Heart right ventricle (tissue), 16 donors: ENCODE measurements around the gene WDFY4. TPM values are rescaled to one million over a fixed set of nuclear protein-coding genes. Genes with fewer than 3 reads are reported as not detected.

ENCODE experiments used
- ATAC-seq, 8 donors: fragments of 200-7000 bp; cut with Tn5 transposase; one replicate each; pipeline ENCODE4 v1.9.1; 2020; ENCODE audit warnings: mild to moderate bottlenecking in 8 of 8, moderate library complexity in 8 of 8, moderate number of reproducible peaks in 1 of 8
- DNase-seq, 2 donors: peaks; one replicate each; pipeline ENCODE4 v3.0.0-alpha.2; 2020
- H3K27ac ChIP-seq, 10 donors: fragments of 200-600 bp; sonication (generic) in 2 of 10; one replicate each; pipeline versions ENCODE4 v1.5.0 to v1.8.0; 2020 to 2022; ENCODE audit warnings: mild to moderate bottlenecking in 3 of 10
- H3K27me3 ChIP-seq, 7 donors: fragments of 200-600 bp; one replicate each; pipeline ENCODE4 v1.8.0; 2021 to 2022; ENCODE audit warnings: mild to moderate bottlenecking in 2 of 7
- H3K36me3 ChIP-seq, 9 donors: fragments of 200-600 bp; sonication (generic) in 1 of 9; one replicate each; pipeline versions ENCODE4 v1.5.0 to v1.8.0; 2020 to 2022; ENCODE audit warnings: mild to moderate bottlenecking in 2 of 9
- H3K4me1 ChIP-seq, 9 donors: fragments of 200-600 bp; sonication (generic) in 1 of 9; one replicate each; pipeline versions ENCODE4 v1.5.0 to v1.8.0; 2020 to 2022; ENCODE audit warnings: mild to moderate bottlenecking in 4 of 9
- H3K4me3 ChIP-seq, 10 donors: fragments of 200-600 bp; sonication (generic) in 2 of 10; one replicate each; pipeline versions ENCODE4 v1.5.0 to v1.8.0; 2020 to 2022; ENCODE audit warnings: mild to moderate bottlenecking in 7 of 10, moderate library complexity in 2 of 10
- H3K9me3 ChIP-seq, 11 donors: fragments of 200-600 bp in 10 of 11; sonication (generic) in 2 of 11; one replicate each; pipeline versions ENCODE4 v1.5.0 to v1.8.0; 2013 to 2022; ENCODE audit warnings: mild to moderate bottlenecking in 2 of 11, control low read depth in 1 of 11, moderate library complexity in 1 of 11
- WGBS, 2 donors: extraction: QIAGEN DNeasy Blood & Tissue Kit; methylation state at CpG; one replicate each; pipeline ENCODE4 v1.1.7; 2013; ENCODE audit warnings: inconsistent platforms in 1 of 2; 5-methylcytosine and 5-hydroxymethylcytosine counted together
- intact Hi-C, 10 donors: fragments of 100-400 bp; cut with DNase I; formaldehyde crosslinking; loops; one replicate each; pipeline versions ENCODE4 v1.11.1 to v1.14.2; 2022
- polyA plus RNA-seq, 2 donors: library from polyadenylated mRNA; stranded (reverse); fragments of 200-250 nt; gene quantifications; one replicate each; pipeline ENCODE4 v1.2.3, GENCODE V29; 2013
- total RNA-seq, 10 donors: library from RNA; stranded (reverse); fragmentation: NEBNext Ultra II Directional in 3 of 10; extraction: Animal tissue kit (Norgen Biotek cat#: 25700) in 3 of 10; gene quantifications; one replicate each; pipeline versions ENCODE4 v1.2.1 to v1.2.4, GENCODE V29; 2021 to 2023
- TF ChIP-seq, protein P1 (sequence below), 9 donors: fragments of 200-600 bp; sonication (generic) in 2 of 9; IDR thresholded peaks; one replicate each; pipeline versions ENCODE4 v1.5.0 to v1.8.0; 2021 to 2022; ENCODE audit warnings: antibody characterized with exemption in 9 of 9, mild to moderate bottlenecking in 5 of 9, moderate library complexity in 1 of 9
- donor health status: Arrhythmogenic right ventricular cardiomyopathy.
- donor health status: ischemic (EF 13 %, LVEDD 7.1; RV severe dilation, severe dysfunction).
- donor health status: healthy with polysubstance abuse.
- donor health status: DM: no; HTN: yes; CAD: no.
- donor health status: DM: no; HTN: no; CAD: no.
- donor health status: ischemic (EF 25% LVEDD 6.9; RV normal size, moderate dysfunction).
- donor health status: ischemic (EF 25% LVEDD 5.7; RV mildly dilated, moderate dysfunction).
- donor health status: healthy.
- donor health status: DM: yes; HTN: yes; CAD: no.
- donor health status: Ischemic cardiomyopathy.
- donor health status: ischemic (EF 35%, LVEDD 5.7; RV mildly dilated, moderate dysfunction).
- donor health status: nonischemic (EF 11% LVEDD 7.7; RV severe dilation, severe dysfunction).
- donor health status: DM: yes; HTN: yes; CAD: no.
- donor health status: PGD.
- donor health status: ischemic (EF 29% LVEDD 5.4; RV normal size, mild dysfunction).
- donor health status: nonischemic (EF 23%, LVEDD 6.1; RV moderate dilation, normal function).

WDFY4 gene
- total and polyA plus RNA-seq, 12 donors = 0.59 to 7.4 (median 0.92) TPM

DNA sequence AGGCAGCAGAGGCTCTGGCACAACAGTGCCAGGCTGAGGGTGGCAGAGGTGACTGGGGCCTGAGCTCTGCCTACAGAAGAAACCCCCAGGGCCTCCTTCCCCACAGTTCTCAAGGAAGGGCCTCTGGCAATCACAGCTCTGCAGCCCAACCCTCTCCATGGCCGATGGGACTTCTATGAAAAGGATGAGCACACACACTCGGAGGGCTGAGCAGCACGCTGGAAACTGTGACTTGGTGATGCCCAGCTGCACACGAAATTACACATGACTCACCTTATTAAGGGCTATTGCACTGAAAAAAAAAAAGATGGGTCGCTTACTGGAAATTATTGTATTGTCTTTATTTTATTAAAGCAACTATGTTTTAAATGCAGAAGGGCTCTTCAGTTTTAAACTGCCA is 297.9 kb downstream of the WDFY4 start:
- Histone ChIP-seq H3K27me3 (no peaks in the 10 kb centered on the region), H3K27ac (no peak overlapping the region), H3K4me3 (no peak overlapping the region), H3K36me3 (peaks cover 0 to 6% (median 0%) of the 10 kb centered on the region in 9 donors), H3K9me3 (no peaks in the 10 kb centered on the region), H3K4me1 (peaks cover 0 to 8% (median 3%) of the 10 kb centered on the region in 9 donors)
- intact Hi-C loops = loop anchor here in 8 of 10 donors (5.0 to 10.0 kb wide), 9 partner anchors 135 to 535 kb away; partner anchors contain the start of gene VSTM4 (in 2 of the 8)
- DNase-seq (no peak), ATAC-seq (no peak)
- 90 to 93% methylated on average over 5 of the region's 5 CpGs for WGBS, 2 donors
- TF ChIP-seq, protein P1, sequence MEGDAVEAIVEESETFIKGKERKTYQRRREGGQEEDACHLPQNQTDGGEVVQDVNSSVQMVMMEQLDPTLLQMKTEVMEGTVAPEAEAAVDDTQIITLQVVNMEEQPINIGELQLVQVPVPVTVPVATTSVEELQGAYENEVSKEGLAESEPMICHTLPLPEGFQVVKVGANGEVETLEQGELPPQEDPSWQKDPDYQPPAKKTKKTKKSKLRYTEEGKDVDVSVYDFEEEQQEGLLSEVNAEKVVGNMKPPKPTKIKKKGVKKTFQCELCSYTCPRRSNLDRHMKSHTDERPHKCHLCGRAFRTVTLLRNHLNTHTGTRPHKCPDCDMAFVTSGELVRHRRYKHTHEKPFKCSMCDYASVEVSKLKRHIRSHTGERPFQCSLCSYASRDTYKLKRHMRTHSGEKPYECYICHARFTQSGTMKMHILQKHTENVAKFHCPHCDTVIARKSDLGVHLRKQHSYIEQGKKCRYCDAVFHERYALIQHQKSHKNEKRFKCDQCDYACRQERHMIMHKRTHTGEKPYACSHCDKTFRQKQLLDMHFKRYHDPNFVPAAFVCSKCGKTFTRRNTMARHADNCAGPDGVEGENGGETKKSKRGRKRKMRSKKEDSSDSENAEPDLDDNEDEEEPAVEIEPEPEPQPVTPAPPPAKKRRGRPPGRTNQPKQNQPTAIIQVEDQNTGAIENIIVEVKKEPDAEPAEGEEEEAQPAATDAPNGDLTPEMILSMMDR (IDR thresholded peaks at IDR 0.05) = no peak

DNA sequence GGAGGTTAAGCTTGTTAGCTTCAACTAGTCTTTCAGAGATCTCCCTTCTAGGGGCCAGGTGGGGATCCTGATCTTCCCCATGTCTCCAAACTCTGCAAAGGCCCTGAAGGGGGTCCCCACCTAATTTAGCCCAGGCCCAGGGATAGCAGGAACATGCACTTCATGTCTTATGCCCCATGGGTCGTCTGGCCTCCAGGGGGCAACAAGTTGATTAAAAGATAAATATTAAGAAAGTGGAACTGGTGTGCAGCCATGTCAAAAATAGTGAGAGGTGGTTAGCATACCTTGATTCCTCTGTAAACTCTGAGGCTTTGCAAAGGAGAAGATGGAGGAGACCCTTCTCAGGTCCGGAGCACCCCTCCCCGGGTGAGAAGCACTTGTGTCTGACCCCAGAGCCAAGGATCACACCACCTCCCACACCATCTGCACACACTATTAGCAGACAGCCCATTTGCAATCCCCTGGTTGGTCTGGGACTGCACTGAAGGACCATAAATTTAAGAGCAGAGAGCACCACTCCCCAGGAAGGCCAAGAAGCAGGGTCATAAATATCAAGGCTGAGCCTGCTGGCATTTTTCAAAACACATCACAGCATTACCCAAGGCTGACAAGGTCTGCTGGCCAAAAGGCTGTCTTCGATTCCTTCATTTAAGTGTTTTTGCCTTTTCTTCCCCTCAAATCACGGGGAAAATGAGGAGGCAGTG is 299.1 kb downstream of the WDFY4 start:
- 84% methylated on average over 5 of the region's 5 CpGs for WGBS, 2 donors
- no peak for ATAC-seq
- intact Hi-C loops = loop anchor here in 8 of 10 donors (5.0 to 10.0 kb wide), 9 partner anchors 134 to 534 kb away; partner anchors contain the start of gene VSTM4 (in 2 of the 8)

DNA sequence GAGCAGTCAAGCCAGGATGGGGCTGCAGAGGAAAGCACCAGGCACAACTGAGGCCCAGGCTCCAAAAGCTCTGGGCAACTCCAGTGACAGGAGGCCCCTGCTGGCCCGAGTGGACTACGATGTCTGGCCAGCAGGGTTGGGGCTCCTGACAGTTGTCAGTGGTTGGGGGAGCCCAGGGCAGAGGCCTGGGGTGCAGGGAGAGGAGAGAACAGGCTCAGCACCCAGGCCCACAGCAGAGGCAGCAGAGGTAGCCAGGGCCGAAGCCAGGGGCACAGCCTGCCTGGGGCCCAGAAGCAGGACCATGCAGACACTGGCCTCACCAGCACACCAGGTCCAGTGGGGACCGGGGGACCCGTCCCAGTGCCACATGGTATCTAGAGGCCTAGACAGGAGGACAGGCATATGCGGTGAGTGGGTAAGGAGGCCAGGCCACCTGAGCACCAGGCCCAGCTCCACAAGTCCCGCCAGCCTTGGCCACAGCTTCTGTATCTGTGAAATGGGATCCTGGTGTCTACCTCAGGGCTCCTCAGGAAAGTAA is 301.0 kb downstream of the WDFY4 start:
- no peaks in the 10 kb centered on the region for H3K27me3 ChIP-seq
- peaks cover 0 to 8% (median 3%) of the 10 kb centered on the region in 9 donors for H3K4me1 ChIP-seq
- no peak overlapping the region for H3K27ac ChIP-seq
- no peak for DNase-seq
- intact Hi-C loops = loop anchor here in 4 of 10 donors (5.0 to 10.0 kb wide), 4 partner anchors 132 to 529 kb away; partner anchors contain the start of gene VSTM4 (in 1 of the 4)
- peak in 1 of 8 donors; percentile 23 for ATAC-seq
- H3K4me3 ChIP-seq = no peak overlapping the region
- 95 to 97% methylated on average over 7 of the region's 7 CpGs for WGBS, 2 donors
- H3K36me3 ChIP-seq = peaks cover 0 to 6% (median 0%) of the 10 kb centered on the region in 9 donors
- TF ChIP-seq, protein P1 (IDR thresholded peaks at IDR 0.05) = no peak
- H3K9me3 ChIP-seq = no peaks in the 10 kb centered on the region

More for the DNA sequence above, 299.1 kb downstream of the WDFY4 start:
- H3K27me3 ChIP-seq = no peaks in the 10 kb centered on the region
- no peak for DNase-seq
- H3K4me1 ChIP-seq = peaks cover 0 to 8% (median 3%) of the 10 kb centered on the region in 9 donors
- no peak overlapping the region for H3K4me3 ChIP-seq
- H3K9me3 ChIP-seq = no peaks in the 10 kb centered on the region
- TF ChIP-seq, protein P1 (IDR thresholded peaks at IDR 0.05) = no peak
- no peak overlapping the region for H3K27ac ChIP-seq
- H3K36me3 ChIP-seq = peaks cover 0 to 6% (median 0%) of the 10 kb centered on the region in 9 donors

DNA sequence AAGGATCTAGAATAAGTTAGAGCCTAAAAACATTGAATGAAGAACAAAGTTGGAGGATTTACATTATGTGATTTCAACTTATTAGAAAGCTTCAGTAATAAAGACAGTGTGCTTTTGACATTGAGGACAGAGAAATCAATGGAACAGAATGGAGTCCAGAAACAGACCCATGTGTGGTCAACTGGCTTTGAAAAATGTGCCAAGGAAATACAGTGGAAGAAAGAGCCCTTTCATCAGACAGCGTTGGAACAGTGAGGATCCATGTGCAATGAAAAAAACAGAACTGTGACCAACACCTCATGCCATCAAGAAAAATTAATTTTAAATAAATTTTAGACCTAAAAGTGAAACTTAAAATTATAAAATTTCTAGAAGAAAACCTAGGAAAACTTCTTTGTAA is 305.6 kb downstream of the WDFY4 start:
- no peak for ATAC-seq
- intact Hi-C loops = no loop called here
- Histone ChIP-seq H3K4me1 (no peaks in the 10 kb centered on the region), H3K36me3 (no peaks in the 10 kb centered on the region), H3K4me3 (no peak overlapping the region), H3K27me3 (no peaks in the 10 kb centered on the region), H3K9me3 (no peaks in the 10 kb centered on the region), H3K27ac (no peak overlapping the region)
- TF ChIP-seq, protein P1 (IDR thresholded peaks at IDR 0.05) = no peak
- 88 to 90% methylated on average over 1 of the region's 1 CpG for WGBS, 2 donors
- DNase-seq = no peak
